ENCODE data around the gene NDUFS7.

Gene NDUFS7

GRCh38 chr19:1432507-1432887, 48.8 kb downstream of the NDUFS7 start:
- TF ChIP-seq, protein P1, sequence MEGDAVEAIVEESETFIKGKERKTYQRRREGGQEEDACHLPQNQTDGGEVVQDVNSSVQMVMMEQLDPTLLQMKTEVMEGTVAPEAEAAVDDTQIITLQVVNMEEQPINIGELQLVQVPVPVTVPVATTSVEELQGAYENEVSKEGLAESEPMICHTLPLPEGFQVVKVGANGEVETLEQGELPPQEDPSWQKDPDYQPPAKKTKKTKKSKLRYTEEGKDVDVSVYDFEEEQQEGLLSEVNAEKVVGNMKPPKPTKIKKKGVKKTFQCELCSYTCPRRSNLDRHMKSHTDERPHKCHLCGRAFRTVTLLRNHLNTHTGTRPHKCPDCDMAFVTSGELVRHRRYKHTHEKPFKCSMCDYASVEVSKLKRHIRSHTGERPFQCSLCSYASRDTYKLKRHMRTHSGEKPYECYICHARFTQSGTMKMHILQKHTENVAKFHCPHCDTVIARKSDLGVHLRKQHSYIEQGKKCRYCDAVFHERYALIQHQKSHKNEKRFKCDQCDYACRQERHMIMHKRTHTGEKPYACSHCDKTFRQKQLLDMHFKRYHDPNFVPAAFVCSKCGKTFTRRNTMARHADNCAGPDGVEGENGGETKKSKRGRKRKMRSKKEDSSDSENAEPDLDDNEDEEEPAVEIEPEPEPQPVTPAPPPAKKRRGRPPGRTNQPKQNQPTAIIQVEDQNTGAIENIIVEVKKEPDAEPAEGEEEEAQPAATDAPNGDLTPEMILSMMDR (IDR thresholded peaks at IDR 0.05): no peak

GRCh38 chr19:1433119-1434039, 49.7 kb downstream of the NDUFS7 start:
- TF ChIP-seq, protein P1 (IDR thresholded peaks at IDR 0.05): no peak
- Histone ChIP-seq H3K27ac (no peak overlapping the region), H3K36me3 (peaks cover 62% of the 10 kb centered on the region), H3K4me1 (ENCODE audit: control insufficient read depth in 1 of 2, insufficient read depth in 1 of 2, low read depth in 1 of 2, low read length in 1 of 2) (peaks cover 3 to 5% of the 10 kb centered on the region in 2 experiments), H3K27me3 (no peaks in the 10 kb centered on the region), H3K4me3 (ENCODE audit: low read depth in 1 of 2, low read length in 1 of 2) (no peak overlapping the region), H3K9me3 (no peaks in the 10 kb centered on the region)

More at GRCh38 chr19:1432507-1432887, 48.8 kb downstream of the NDUFS7 start:
- Histone ChIP-seq H3K9me3 (no peaks in the 10 kb centered on the region), H3K27ac (no peak overlapping the region), H3K4me3 (ENCODE audit: low read depth in 1 of 2, low read length in 1 of 2) (no peak overlapping the region), H3K36me3 (peaks cover 68% of the 10 kb centered on the region), H3K27me3 (no peaks in the 10 kb centered on the region), H3K4me1 (ENCODE audit: control insufficient read depth in 1 of 2, insufficient read depth in 1 of 2, low read depth in 1 of 2, low read length in 1 of 2) (no peaks in the 10 kb centered on the region)

DNA sequence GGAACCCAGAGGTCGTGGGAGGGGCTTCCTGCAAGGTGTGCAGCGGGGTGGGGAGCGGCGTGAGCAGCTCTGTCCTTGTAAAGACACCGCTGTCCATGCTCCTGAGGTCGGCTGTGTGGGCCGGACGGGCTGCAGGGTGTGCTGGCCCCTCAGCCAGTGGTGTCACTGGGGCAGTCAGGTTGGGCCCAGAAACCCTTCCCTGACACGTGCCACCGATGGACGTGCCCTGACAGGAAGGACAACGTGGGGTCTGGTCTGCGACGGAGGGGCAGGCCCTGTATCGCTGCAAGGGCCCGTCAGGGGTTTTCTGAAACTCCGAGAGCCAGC, 50.3 kb downstream of the NDUFS7 start:
- TF ChIP-seq, protein P1 (IDR thresholded peaks at IDR 0.05): no peak
- Histone ChIP-seq H3K36me3 (peaks cover 55% of the 10 kb centered on the region), H3K9me3 (no peaks in the 10 kb centered on the region), H3K27me3 (no peaks in the 10 kb centered on the region), H3K27ac (no peak overlapping the region), H3K4me3 (ENCODE audit: low read depth in 1 of 2, low read length in 1 of 2) (no peak overlapping the region), H3K4me1 (ENCODE audit: control insufficient read depth in 1 of 2, insufficient read depth in 1 of 2, low read depth in 1 of 2, low read length in 1 of 2) (peaks cover 5 to 11% of the 10 kb centered on the region in 2 experiments)

DNA sequence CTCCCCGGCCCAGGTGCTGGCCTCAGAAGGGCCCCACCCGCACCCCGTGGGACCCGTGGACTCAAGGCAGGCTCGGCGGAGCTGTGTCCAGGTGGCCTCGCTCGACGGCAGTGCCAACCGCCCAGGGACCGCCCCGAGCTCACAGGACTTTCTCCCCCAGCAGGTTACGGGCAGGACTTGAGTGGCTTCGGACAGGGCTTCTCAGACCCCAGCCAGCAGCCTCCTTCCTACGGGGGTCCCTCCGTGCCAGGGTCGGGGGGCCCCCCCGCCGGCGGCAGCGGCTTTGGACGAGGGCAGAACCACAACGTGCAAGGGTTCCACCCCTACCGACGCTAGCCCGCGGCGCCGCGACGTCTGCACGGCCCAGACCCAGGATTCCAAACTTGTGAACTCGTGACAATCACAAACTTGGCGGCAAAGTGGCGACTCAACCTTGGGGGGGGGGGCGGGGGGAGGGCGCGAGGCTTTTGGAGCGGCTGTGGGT, 50.9 kb downstream of the NDUFS7 start:
- H3K36me3 ChIP-seq: peaks cover 50% of the 10 kb centered on the region
- H3K27ac ChIP-seq: no peak overlapping the region

DNA sequence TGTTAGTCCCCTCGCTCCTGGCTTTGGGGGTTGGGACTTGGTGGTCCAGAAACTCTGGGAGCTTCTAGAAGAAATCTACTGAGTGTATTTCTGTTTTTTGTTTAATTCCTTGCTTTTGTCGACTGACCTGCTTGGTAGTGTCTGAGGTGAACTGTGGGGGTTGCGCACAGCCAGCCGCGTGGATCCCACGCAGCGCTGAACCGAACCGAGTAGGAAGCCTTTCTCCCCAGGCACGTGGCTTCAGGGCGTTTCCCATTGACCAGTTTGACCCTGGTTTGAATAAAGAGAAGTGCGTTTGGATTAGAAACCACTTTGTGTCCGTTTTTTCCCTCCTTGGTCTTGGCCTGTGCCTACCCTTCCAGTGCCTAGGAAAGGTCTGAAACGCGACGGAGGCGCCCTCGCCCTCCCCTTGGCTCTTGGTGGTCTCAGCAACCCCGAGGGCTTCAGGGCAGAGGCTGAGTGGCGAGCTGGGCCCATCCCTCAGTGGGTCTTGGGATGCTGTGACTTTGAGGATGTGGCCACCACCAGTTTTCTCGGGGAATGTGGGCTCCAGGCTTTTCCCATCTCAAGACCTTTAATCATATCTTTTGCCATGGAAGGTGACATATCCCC, 51.8 kb downstream of the NDUFS7 start:
- Histone ChIP-seq H3K27ac (no peak overlapping the region), H3K27me3 (no peaks in the 10 kb centered on the region), H3K4me3 (ENCODE audit: low read depth in 1 of 2, low read length in 1 of 2) (no peak overlapping the region), H3K4me1 (ENCODE audit: control insufficient read depth in 1 of 2, insufficient read depth in 1 of 2, low read depth in 1 of 2, low read length in 1 of 2) (peaks cover 13 to 20% of the 10 kb centered on the region in 2 experiments), H3K9me3 (no peaks in the 10 kb centered on the region), H3K36me3 (peaks cover 50% of the 10 kb centered on the region)
- TF ChIP-seq, protein P1 (IDR thresholded peaks at IDR 0.05): no peak

More for the DNA sequence above, 50.9 kb downstream of the NDUFS7 start:
- TF ChIP-seq, protein P1 (IDR thresholded peaks at IDR 0.05): no peak
- Histone ChIP-seq H3K9me3 (no peaks in the 10 kb centered on the region), H3K27me3 (no peaks in the 10 kb centered on the region), H3K4me3 (ENCODE audit: low read depth in 1 of 2, low read length in 1 of 2) (no peak overlapping the region), H3K4me1 (ENCODE audit: control insufficient read depth in 1 of 2, insufficient read depth in 1 of 2, low read depth in 1 of 2, low read length in 1 of 2) (peaks cover 11 to 17% of the 10 kb centered on the region in 2 experiments)

Measured in neutrophil (primary cell).